Activated CD4-positive, alpha-beta T cell treated with anti-CD3 and anti-CD28 coated beads, Interleukin-2, Interleukin-6, amounts not matched to agents 100 ng/mL and 50 ng/mL, durations not matched to agents 16 hours and 8 hours (primary cell): ENCODE results near the gene WSCD1.

Experiments
- DNase-seq: peaks from one replicate; pipeline ENCODE4 v3.0.0-alpha.2; 2020

WSCD1 gene

DNA sequence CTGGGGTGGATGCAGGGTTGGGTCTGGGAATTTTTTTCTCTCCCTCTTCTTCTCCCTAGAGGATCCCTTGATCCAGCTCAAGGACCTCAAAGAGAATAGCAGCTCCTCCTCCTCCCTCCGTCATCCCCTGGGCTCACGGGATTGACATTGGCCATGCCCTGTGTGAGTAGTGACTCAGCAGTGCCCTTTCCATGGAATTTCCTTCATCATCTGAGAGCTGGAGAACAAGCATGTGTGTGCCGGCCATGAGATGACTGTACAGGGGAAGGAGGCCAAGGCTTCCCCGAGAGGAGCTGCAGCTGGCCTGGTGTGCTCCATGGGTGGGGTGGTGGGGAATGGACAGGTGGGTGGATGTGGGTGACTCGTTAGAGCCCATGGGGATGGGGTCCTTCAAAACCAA lies 8.9 kb upstream of the WSCD1 start:
- no peak for DNase-seq

DNA sequence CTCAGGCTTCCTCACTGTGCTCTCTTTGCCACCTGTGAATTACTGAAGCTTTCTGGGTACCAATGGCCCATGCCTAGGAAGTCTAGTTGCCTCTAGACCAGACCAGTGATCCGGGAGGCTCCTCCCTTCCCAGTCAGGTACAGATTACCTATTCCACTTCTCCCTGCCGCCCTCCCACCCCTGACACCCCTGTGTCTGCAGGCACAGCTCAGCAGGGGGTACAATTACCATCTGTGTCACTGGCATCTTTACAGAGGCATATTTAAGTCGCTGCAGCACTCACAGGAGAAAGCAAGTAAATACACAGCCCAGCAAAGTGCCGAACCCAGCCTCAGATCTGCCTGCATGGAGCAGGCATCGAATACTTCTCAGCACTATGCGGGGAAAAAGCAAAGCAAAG lies 5.3 kb upstream of the WSCD1 start:
- no peak for DNase-seq

GRCh38 chr17:6065351-6065750 lies 4.8 kb upstream of the WSCD1 start:
- DNase-seq: no peak

DNA sequence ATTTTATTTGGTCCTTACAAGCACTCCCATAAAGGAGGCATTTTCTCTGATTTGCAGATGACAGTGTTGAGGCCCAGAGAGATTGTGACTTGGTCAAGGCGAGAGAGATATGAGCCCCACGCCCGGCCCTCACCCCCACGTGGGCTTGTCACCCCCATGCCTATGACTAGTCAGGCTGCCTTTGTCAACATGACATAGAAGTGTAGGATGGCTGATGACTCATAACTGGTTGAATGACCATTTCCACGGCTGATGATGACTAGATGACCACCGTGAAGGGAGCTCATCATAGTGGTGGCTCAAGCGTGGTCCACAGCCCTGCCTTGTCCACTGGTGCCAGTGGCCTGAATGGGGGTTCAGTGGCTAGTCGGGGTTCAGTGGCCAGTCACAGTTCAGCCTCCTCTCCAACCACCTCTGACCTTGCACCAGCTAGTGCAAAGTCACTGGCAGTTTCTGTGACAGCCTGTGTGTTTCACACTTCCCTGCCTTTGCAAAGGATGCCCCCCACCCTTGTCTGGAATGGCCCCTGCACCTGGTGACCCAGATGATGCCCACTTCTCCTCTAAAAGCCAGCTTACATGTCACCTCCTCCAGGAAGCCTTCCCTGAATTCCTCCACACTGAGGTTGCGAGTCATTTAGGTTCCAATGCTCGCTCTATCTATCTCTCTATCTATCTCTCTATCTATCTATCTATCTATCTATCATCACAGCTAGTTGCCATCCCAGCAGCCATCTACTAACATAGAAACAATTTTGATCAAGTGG lies 3.8 kb upstream of the WSCD1 start:
- DNase-seq: no peak

DNA sequence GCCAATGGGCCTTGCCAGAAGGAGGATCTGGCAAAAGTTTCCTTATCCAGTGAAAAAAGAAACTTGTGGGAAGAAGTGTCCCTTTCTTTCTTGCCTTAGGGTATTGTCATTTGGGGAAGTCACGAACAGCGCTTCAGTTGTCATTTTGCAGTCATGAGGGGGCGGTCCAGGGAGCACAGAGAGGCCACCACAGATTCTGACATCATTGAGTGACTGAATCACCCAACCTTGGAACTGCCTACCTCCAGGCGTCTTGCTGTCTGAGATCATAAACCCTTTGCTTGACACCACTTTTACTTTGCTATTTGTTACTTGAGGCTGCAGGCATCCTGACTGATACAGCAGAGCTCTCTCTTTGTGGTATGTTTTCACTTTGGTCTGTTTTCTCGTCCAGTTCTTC lies 3.1 kb upstream of the WSCD1 start:
- no peak for DNase-seq

DNA sequence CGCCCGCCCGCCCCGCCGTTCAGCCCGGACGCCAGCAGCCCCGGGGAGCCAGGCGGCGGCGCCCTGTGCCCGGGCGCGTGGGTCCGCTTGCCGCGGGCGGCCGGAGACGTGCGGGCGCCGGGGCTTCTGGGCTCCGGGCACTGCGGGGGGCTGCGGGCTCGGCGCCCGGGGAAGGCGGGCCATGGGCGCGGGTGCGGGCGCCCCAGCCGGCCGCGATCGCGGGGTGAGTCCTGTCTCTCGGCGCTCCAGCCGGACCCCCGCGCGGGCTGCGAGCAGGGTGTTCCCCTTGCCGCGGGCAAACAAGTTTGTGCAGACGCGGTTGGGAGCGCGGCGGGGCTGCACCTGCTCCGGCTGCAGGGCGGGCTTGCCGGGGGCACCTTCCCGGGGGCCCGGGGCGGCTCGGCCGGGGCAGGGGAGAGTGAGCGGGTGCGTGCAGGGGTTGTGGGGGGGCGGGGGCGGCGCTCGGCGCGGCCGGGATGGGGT lies 292 bp downstream of the WSCD1 start:
- DNase-seq: no peak

- DNase-seq: no peak
Measured at GRCh38 chr17:6070913-6071511, 833 bp downstream of the WSCD1 start.

- no peak for DNase-seq
Measured at GRCh38 chr17:6071528-6072065, 1.4 kb downstream of the WSCD1 start.

GRCh38 chr17:6072157-6072556 lies 2.0 kb downstream of the WSCD1 start:
- DNase-seq: no peak

- DNase-seq: no peak
Measured at GRCh38 chr17:6072611-6073010, 2.4 kb downstream of the WSCD1 start.

DNA sequence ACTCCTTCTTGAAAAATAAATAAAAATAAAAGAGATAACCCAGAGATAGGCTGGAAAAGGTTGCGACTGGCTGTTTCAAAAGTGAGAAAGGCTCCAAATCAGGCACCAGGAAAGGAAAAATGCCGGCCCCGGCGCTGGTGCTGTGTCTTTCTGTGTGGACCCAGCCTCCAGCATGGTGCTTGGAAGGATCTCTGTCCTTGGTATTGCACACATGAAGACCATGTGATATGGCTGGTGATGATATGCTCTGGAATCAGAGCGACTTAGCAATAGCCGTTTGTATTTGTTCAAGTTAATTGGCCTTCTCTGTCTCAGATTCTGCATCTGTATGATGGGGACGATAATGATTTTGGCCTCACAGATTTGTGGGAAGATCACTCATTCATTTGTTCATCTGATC lies 3.4 kb downstream of the WSCD1 start:
- no peak for DNase-seq

DNA sequence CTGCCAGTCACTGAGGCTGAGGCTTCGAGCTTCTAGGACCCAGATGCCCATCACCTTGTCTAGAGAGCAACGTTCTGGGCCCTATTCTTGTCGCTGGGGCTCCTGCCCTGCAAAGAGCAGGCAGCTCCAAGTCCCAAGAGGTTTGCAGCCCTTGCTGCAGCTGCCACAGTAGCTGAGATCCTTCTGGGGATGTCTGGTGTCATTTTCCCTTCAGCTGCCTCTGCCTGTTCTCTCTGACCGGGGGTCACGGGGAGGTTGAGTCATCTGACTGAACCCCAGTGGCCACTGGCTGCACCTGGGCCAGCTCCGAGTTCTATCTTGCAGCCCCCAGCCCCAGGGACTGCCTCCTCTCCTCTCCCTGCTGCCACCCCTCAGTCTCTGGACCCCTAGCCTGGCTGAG lies 4.9 kb downstream of the WSCD1 start:
- DNase-seq: no peak

GRCh38 chr17:6075845-6076244 lies 5.7 kb downstream of the WSCD1 start:
- no peak for DNase-seq

GRCh38 chr17:6077752-6078151 lies 7.6 kb downstream of the WSCD1 start:
- no peak for DNase-seq

DNA sequence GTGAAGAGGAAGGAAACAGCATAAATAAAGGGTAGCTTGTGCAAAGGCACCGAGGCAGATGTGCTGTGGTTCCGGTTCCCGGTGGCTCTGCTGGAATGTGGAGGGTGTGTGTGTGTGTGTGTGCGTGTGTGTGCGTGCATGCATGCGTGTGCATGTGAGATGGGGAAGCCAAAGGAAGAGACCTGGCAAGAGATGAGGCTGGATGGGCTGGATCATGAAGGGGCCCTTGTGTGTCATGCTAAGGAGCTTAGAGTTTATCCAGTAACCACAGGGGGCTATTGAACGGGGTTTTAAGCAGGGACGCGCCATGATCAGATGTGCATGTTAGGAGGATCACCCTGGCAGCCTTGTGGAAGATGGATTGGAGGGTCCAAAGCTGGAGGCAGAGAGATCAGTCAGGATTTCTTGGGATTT lies 8.3 kb downstream of the WSCD1 start:
- DNase-seq: no peak

GRCh38 chr17:6079155-6079888 lies 9.1 kb downstream of the WSCD1 start:
- no peak for DNase-seq

DNA sequence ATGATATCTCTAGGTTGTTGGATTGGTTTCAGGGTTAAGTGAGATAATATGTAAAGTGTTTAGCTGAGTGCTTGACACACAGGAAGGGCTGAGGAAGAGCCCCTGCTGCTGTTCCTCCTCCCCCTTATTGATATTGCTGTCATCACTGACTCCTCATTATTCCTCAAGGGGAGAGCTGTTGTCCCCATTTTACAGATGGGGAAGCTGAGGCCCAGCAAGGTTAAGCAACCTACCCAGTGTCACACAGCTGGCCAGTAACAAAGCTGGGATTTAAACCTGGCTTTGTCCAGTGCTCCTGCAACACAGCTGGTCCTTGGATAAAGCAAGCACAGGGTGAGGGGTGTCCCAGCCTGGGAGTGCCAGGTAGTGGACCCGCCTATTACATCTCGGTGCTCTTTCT lies 9.8 kb downstream of the WSCD1 start:
- DNase-seq: no peak

- DNase-seq: no peak
Measured at GRCh38 chr17:6080711-6081430, 10.7 kb downstream of the WSCD1 start.

GRCh38 chr17:6082335-6082734 lies 12.2 kb downstream of the WSCD1 start:
- DNase-seq: no peak

GRCh38 chr17:6084311-6085161 lies 14.4 kb downstream of the WSCD1 start:
- no peak for DNase-seq

DNA sequence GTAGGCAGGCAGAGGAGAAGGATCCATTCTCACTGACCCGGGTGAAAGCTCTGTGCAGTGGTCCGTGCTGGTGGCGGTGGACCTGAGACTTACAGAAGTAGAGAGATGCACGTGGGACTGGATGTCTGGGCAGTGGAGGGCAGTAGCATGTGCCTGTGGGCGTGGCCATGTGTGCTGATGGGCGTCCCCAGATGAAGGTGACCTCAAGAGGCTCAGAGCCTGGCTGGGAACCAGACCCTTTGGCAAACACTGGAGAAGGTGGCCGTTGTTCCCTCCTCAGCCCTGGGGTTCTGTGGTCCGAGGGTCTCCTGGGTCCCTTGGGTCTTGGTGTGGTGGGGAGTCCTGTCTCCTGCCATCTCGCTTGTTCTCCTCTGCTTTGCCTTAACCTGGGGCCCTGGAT lies 15.6 kb downstream of the WSCD1 start:
- no peak for DNase-seq
